Activated T-helper 1 cell treated with anti-CD3 and anti-CD28 coated beads, Interleukin-12 subunit alpha, Interleukin-12 subunit beta, Interleukin-2, Interleukin-4 antibody, amounts not matched to agents 30 ng/mL and 10 ng/mL and 1 ng/mL, durations not matched to agents 14 hours and 24 hours and 36 hours (primary cell): ENCODE measurements around the gene SCD5. TPM values are rescaled to one million over a fixed set of nuclear protein-coding genes. Genes with fewer than 3 reads are reported as not detected.

Source experiments
- DNase-seq: peaks from one replicate; pipeline ENCODE4 v3.0.0; 2021; ENCODE audit warnings: low spot score
- H3K27ac Mint-ChIP-seq: one replicate; pipeline ENCODE4 v1.8.0; 2021; ENCODE audit warnings: mild to moderate bottlenecking, mixed read lengths
- H3K27me3 Mint-ChIP-seq: one replicate; pipeline ENCODE4 v1.8.0; 2022; ENCODE audit warnings: mild to moderate bottlenecking, moderate library complexity, mixed read lengths; ENCODE audit not compliant: insufficient read depth
- H3K36me3 Mint-ChIP-seq: one replicate; pipeline ENCODE4 v1.8.0; 2021; ENCODE audit warnings: low read depth, mixed read lengths
- H3K4me1 Mint-ChIP-seq: one replicate; pipeline ENCODE4 v1.8.0; 2021; ENCODE audit warnings: low read depth, mixed read lengths
- H3K4me3 Mint-ChIP-seq: one replicate; pipeline ENCODE4 v1.8.0; 2021; ENCODE audit warnings: mild to moderate bottlenecking, moderate library complexity, mixed read lengths
- H3K9me3 Mint-ChIP-seq: one replicate; pipeline ENCODE4 v1.8.0; 2021; ENCODE audit warnings: mixed read lengths
- intact Hi-C: fragments of 100-400 bp; cut with micrococcal nuclease; formaldehyde crosslinking; loops from one replicate; pipeline ENCODE4 v1.15.1; 2024
- total RNA-seq: library from RNA; stranded (reverse); gene quantifications from 2 replicates; pipeline ENCODE4 v1.2.3, GENCODE V29; 2022

Gene SCD5
- total RNA-seq, 1 donor from 2014 or later: 0.70 TPM

DNA sequence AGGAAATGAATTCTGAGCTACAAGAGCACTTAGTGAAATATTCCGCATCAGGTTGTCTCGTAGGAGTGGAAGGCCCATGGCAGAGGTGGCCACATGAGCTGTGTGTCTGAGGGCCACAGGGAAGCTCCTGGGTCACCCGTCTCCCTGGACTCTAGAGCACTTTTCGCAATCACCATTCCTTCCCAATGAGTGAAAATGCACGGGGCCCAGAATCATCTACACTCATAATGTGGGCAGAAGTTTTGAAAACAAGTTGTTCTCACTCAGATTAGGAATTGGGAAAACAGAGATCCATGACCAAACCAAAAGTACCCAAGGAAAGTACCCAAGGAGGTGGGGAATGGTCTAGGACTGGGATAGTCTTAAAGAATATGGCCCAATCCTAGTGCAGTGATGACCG, 94.4 kb downstream of the SCD5 start:
- Mint-ChIP-seq H3K36me3 (no peaks in the 10 kb centered on the region), H3K27me3 (peaks cover 5% of the 10 kb centered on the region), H3K4me1 (no peaks in the 10 kb centered on the region), H3K4me3 (no peak overlapping the region), H3K27ac (no peak overlapping the region), H3K9me3 (no peaks in the 10 kb centered on the region)
- DNase-seq: no peak
- intact Hi-C loops: no loop called here

DNA sequence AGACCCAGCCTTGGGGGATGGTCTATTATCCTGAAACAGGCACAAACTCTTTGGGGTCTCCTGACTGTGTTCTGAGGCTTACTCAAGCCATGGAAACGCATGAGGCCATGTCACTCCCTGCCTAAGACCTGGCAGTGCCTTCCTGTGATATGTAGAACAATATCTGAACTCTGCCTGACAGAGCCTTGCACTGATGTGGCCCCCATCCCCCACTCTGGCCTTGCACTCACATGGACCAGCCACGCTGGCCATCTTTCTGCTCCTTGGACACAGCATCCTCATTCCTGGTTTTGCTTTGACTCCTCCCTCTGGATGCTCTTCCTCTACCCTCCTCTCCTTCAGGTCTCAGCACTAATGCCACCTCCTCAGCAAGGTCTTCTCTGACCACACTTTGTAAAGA, 100.2 kb downstream of the SCD5 start:
- no peaks in the 10 kb centered on the region for H3K9me3 Mint-ChIP-seq
- intact Hi-C loops: no loop called here
- no peak overlapping the region for H3K4me3 Mint-ChIP-seq
- no peaks in the 10 kb centered on the region for H3K4me1 Mint-ChIP-seq
- no peak for DNase-seq
- H3K27me3 Mint-ChIP-seq: peaks cover 2% of the 10 kb centered on the region
- H3K36me3 Mint-ChIP-seq: no peaks in the 10 kb centered on the region
- no peak overlapping the region for H3K27ac Mint-ChIP-seq

DNA sequence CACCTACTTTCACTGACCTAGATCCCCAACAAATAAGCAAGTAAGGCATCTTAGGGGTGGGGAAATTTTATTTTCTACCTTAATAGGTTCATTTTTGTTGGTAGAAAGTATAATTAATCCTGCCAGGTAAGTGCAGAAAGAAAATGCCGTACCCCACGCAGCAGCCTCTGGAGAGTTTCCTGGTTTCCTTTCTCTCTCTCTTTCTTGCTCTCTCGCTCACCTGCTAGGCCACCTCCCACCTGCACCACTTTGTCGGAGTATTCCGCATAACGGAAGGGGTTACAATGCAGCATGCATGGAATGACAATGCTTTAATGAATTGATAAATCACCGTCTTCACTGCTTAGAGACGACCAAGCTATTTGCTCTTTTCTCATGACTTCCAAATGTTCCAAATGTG, 101.0 kb downstream of the SCD5 start:
- H3K27me3 Mint-ChIP-seq: peaks cover 2% of the 10 kb centered on the region
- intact Hi-C loops: no loop called here
- H3K36me3 Mint-ChIP-seq: no peaks in the 10 kb centered on the region
- H3K4me3 Mint-ChIP-seq: no peak overlapping the region
- H3K27ac Mint-ChIP-seq: no peak overlapping the region
- no peaks in the 10 kb centered on the region for H3K9me3 Mint-ChIP-seq
- H3K4me1 Mint-ChIP-seq: no peaks in the 10 kb centered on the region
- DNase-seq: no peak

DNA sequence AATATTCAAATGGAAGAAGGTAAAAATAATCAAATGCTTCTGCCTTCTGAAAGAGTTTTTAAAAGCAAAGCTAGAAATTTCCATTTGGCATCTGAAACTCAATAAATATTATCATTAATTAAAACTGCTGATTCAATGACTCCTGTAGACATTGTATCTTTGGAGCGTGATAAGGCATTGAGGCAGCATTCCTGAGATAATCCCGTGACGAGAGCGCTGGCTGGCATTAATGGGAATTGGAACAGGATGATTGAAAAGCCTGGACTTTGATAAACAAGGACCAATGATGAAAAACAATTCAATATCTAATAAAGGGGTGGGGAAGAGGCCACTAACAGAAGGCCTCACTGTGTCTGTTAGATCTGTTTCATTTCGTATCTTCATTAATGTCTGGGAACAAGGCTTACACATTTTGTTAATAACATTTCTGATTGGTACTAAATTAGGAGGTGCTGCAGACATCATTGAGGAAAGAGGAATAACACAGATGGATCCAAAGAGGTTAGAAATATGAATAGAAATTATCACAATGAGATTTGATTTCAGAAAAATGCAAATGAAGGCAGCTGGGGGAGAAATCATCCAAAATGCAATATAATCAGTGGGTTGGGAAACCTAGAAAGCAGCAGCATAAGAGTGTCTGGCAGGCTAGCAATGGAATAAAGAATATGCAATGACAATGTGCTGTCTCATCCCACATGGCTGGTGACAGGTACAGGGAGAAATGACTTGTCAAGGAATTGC, 102.3 kb downstream of the SCD5 start:
- H3K27me3 Mint-ChIP-seq: peaks cover 2% of the 10 kb centered on the region
- H3K9me3 Mint-ChIP-seq: no peaks in the 10 kb centered on the region
- H3K4me1 Mint-ChIP-seq: no peaks in the 10 kb centered on the region
- H3K36me3 Mint-ChIP-seq: no peaks in the 10 kb centered on the region
- H3K4me3 Mint-ChIP-seq: no peak overlapping the region
- DNase-seq: no peak
- intact Hi-C loops: no loop called here
- H3K27ac Mint-ChIP-seq: no peak overlapping the region

DNA sequence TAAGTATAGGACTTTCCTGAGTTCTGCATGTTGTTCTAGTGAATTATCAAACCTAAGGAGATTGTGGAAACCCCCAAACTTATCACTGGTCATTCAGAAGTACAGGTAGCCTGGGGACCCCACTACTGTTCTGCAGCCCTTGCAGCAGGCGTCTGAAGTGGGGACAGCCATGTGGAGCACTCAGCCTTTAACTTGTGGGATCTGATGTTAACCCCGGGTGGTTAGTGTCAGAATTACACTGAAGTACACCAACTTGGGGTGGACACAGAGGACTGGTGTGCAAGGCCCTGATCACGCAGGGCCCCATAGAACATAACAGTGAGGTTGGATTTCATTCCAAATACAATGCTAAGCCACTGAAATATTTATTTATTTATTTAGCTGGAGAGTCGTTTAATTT, 103.7 kb downstream of the SCD5 start:
- Mint-ChIP-seq H3K9me3 (no peaks in the 10 kb centered on the region), H3K4me1 (no peaks in the 10 kb centered on the region), H3K27ac (no peak overlapping the region), H3K27me3 (peaks cover 4% of the 10 kb centered on the region), H3K4me3 (no peak overlapping the region), H3K36me3 (no peaks in the 10 kb centered on the region)
- no peak for DNase-seq
- intact Hi-C loops: no loop called here

DNA sequence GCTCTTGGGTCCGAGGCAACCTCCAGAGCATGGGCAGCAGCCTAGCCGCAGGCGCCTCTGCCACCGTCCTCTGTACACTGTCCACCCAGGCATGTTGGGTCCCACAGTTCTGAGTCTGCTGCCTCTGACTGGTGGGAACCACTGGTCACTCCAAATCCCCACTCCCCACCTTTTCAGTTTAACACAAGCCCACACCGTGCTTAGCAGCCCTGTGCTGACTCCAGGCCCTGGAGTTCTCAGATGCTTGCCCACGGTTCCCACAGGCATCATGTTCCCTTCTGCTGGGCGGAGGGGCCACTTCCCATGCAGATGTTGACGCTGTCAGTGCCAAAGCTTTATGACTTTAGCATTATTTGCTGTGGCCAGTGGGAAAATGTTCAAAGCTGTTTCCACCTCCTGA, 104.5 kb downstream of the SCD5 start:
- Mint-ChIP-seq H3K27me3 (peaks cover 4% of the 10 kb centered on the region), H3K9me3 (no peaks in the 10 kb centered on the region), H3K36me3 (no peaks in the 10 kb centered on the region), H3K4me1 (no peaks in the 10 kb centered on the region), H3K27ac (no peak overlapping the region), H3K4me3 (no peak overlapping the region)
- DNase-seq: no peak
- intact Hi-C loops: no loop called here

DNA sequence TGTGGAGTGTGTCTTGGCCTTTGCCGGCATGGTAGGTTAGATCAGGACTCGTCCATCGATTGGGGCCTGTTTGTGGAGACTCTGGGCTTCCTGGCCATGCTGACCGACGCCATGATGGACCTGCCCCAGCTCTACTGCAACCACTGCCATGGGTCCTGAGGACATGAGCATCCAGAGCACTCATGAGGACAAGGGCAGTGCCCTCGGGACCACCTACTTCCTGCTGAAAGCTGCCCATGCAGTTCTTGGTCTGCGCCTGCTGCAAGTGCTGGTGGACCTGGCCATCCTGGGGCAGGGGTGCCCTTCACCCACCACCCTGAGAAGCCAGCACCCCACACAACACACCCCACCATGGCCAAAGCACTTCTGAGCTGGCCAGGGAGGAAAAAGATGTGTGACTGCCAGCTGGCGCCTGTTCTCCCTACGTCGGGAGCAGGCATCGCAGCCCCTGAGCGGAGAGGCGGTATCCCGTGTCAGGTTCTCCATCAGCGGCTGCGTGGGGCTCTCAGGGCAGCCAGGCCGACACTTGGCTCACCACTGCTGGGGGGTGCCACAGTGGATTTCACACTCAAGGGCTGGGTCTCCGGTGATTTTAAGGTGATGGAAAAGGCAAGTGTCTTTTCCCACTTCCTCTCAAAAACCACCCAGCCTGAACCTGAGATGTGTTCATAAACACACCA, 106.4 kb downstream of the SCD5 start:
- no peak overlapping the region for H3K4me3 Mint-ChIP-seq
- intact Hi-C loops: no loop called here
- DNase-seq: no peak

DNA sequence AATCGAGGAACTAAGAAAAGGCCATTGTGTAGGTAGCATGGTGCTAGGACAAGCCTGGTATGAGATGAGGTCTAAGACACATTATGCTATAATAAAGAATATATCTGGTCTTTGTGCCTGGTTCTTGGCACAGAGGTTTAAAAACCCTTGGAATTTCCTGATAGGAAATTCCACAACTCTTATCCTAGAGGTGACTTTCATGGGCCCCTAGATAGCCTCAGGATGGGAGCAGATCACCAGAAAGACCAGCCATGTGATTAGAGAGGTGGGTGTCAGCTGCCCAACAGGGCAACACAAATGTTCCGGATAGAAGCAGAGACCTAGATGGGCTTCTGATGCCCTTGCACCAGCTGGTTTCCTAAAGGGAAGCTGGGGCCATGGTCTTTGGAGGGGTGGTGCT, 107.2 kb downstream of the SCD5 start:
- intact Hi-C loops: no loop called here
- Mint-ChIP-seq H3K36me3 (no peaks in the 10 kb centered on the region), H3K9me3 (no peaks in the 10 kb centered on the region), H3K4me3 (no peak overlapping the region), H3K4me1 (no peaks in the 10 kb centered on the region), H3K27ac (no peak overlapping the region), H3K27me3 (peaks cover 14% of the 10 kb centered on the region)
- no peak for DNase-seq

More for the DNA sequence above, 106.4 kb downstream of the SCD5 start:
- no peaks in the 10 kb centered on the region for H3K4me1 Mint-ChIP-seq
- H3K27me3 Mint-ChIP-seq: peaks cover 14% of the 10 kb centered on the region
- H3K27ac Mint-ChIP-seq: no peak overlapping the region
- no peaks in the 10 kb centered on the region for H3K36me3 Mint-ChIP-seq
- H3K9me3 Mint-ChIP-seq: no peaks in the 10 kb centered on the region

DNA sequence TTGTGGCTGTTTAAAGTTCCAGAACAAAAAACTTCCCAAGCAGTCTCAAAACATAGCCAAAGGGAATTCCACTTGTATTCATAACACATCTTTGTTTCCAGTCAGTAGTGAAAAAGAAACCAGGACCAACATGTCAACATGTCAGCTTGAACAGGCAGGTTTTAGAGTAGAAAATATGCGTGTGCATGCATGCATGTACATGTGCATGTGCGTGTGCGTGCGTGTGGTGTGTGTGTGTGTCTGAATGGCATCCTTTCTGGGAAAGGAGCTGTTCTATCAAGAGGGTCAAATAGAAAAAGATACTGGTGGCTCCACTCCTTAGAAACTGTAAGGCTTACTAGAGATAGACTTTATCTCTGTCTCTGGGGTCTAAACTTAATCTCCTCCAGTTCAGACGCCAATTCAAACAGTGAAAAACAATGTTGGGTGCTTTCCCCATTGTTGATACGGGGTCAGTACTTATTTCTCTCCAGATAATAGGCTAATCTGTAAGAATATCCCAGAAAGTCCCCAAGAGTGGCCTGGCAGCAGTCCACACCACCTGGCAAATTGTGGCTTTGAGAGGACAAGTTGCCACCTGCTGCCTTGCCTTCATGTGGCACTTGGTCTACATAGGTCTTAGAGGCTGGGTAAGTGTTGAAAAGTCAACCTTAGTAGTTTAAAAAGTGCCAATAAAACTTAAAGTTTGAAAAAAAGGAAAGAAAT, 110.4 kb downstream of the SCD5 start:
- intact Hi-C loops: no loop called here
- H3K9me3 Mint-ChIP-seq: no peaks in the 10 kb centered on the region

DNA sequence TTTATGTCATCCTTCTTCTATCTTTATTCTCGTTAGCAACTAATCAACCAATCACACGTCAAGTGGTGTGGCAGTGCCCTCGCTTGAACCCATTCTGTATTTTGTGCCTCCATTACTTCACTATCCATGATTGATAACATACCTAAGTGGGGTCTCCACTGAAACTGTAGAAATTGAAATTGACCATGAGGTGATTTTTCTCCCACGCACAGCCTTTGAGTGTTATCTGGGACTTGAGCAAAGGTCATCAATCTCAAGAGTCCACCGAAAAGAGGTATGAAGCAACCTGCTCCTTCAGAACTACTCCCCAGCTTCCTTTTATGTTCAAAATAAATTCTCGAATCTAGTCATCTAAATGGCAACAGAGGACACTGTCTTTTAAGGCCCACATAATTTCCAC, 111.1 kb downstream of the SCD5 start:
- DNase-seq: no peak

More for the DNA sequence above, 110.4 kb downstream of the SCD5 start:
- Mint-ChIP-seq H3K36me3 (no peaks in the 10 kb centered on the region), H3K27me3 (peaks cover 19% of the 10 kb centered on the region), H3K27ac (no peak overlapping the region), H3K4me1 (no peaks in the 10 kb centered on the region), H3K4me3 (no peak overlapping the region)
- DNase-seq: no peak

DNA sequence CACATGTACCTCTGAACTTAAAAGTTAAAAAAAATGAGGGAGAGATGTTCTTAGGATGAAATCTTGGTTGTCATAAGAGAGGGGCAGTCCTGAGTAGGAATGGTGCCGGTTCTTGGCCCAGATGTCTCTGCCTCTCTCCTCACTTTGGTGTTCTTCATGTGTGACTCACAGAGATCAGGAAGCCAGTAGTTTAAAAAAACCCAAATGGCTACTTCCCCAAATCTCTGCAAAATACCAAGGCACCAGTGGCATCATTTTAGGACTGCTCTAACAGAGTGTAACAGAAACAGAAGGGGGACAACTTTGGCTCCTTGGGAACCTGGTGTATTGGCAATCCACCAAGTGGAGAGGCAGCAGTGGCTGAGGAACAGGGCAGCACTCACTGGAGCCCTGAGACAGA, 116.8 kb downstream of the SCD5 start:
- no peaks in the 10 kb centered on the region for H3K36me3 Mint-ChIP-seq
- DNase-seq: no peak
- intact Hi-C loops: no loop called here
- peaks cover 6% of the 10 kb centered on the region for H3K27me3 Mint-ChIP-seq
- H3K9me3 Mint-ChIP-seq: no peaks in the 10 kb centered on the region
- no peaks in the 10 kb centered on the region for H3K4me1 Mint-ChIP-seq
- no peak overlapping the region for H3K4me3 Mint-ChIP-seq
- H3K27ac Mint-ChIP-seq: no peak overlapping the region

More for the DNA sequence above, 111.1 kb downstream of the SCD5 start:
- Mint-ChIP-seq H3K4me1 (no peaks in the 10 kb centered on the region), H3K36me3 (no peaks in the 10 kb centered on the region), H3K4me3 (no peak overlapping the region), H3K27me3 (peaks cover 19% of the 10 kb centered on the region), H3K27ac (no peak overlapping the region), H3K9me3 (no peaks in the 10 kb centered on the region)
- intact Hi-C loops: no loop called here

DNA sequence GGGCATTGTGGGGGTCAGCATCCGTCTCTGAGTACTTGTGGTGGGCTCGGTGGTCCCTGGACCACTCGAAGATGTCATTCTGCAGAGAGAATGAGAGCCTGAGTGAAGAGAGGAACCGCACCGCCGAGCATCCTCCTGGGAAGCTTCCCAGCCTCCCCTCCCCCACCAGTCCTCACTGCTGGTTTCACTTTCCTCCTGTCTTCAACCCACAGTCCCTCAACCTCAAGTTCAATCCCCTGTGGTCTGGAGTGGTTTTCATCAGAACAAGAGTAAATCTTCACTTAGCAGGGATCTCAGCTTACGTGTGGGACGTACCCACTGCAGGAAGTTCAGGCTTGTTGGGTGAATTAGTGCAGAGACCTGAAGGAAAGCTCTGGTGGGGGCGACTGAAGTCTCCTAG, 117.8 kb downstream of the SCD5 start:
- no peak for DNase-seq
- H3K4me3 Mint-ChIP-seq: no peak overlapping the region
- no peaks in the 10 kb centered on the region for H3K36me3 Mint-ChIP-seq
- intact Hi-C loops: no loop called here
- H3K9me3 Mint-ChIP-seq: no peaks in the 10 kb centered on the region
- peaks cover 6% of the 10 kb centered on the region for H3K27me3 Mint-ChIP-seq
- no peak overlapping the region for H3K27ac Mint-ChIP-seq
- H3K4me1 Mint-ChIP-seq: no peaks in the 10 kb centered on the region

DNA sequence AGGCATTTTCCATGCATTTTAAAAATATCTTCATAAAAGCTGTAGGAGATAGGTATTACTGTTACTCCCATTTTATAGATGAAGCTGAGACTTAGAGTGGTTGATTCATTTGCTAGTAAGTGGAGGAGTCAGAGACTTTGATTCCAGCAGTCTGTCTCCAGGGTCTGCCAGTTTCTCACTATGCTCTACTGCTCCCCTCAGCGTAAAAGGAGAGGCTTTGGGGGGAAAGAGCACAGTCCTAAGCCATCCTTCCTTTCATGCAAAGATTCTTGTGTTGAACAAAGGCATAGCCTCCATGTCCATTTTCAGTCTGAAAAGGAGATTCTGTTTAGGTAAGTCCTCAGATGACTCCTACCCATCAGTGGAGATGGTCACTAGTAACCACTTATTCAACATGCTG, 119.1 kb downstream of the SCD5 start:
- Mint-ChIP-seq H3K9me3 (no peaks in the 10 kb centered on the region), H3K4me1 (no peaks in the 10 kb centered on the region)

More for the DNA sequence above, 119.1 kb downstream of the SCD5 start:
- H3K27me3 Mint-ChIP-seq: peaks cover 2% of the 10 kb centered on the region
- no peaks in the 10 kb centered on the region for H3K36me3 Mint-ChIP-seq
- intact Hi-C loops: no loop called here
- no peak overlapping the region for H3K4me3 Mint-ChIP-seq
- no peak overlapping the region for H3K27ac Mint-ChIP-seq
- DNase-seq: no peak
